IPS-NIHi7 (cell line): Measurements from ENCODE around the gene P2RY8.
"Not testable (repeated sequence)": the region's sequence is repeated elsewhere in the genome, so short reads cannot be mapped to it uniquely, and the experiment has no call there.

ENCODE experiments used
- DNase-seq: peaks from one replicate; pipeline ENCODE4 v3.0.0; 2012; ENCODE audit warnings: mixed read lengths; ENCODE audit errors: extremely low spot score

Gene P2RY8

GRCh38 chrX:1537031-1537715 is at the start of gene P2RY8:
Gene P2RY8 (minus strand): TSS chrX:1537185. CDS start chrX:1466558, 70,627 bp downstream.
- no peak for DNase-seq

GRCh38 chrX:1584237-1585011 is 47.4 kb upstream of the P2RY8 start:
- DNase-seq, result no peak

GRCh38 chrX:1582686-1583437 is 45.9 kb upstream of the P2RY8 start:
- DNase-seq, result no peak

GRCh38 chrX:1581132-1581531 is 44.1 kb upstream of the P2RY8 start:
- peak; percentile 66 for DNase-seq

- DNase-seq, result no peak
Measured at GRCh38 chrX:1578511-1579173, 41.7 kb upstream of the P2RY8 start.

GRCh38 chrX:1577845-1578244 is 40.9 kb upstream of the P2RY8 start:
- no peak for DNase-seq

- no peak for DNase-seq
Measured at GRCh38 chrX:1576201-1576992, 39.4 kb upstream of the P2RY8 start.

- not testable (repeated sequence) for DNase-seq
Measured at GRCh38 chrX:1574181-1574580, 37.2 kb upstream of the P2RY8 start.

GRCh38 chrX:1564750-1565683 is 28.0 kb upstream of the P2RY8 start:
- DNase-seq, result no peak

- DNase-seq, result not testable (repeated sequence)
Measured at GRCh38 chrX:1564077-1564476, 27.1 kb upstream of the P2RY8 start.

- no peak for DNase-seq
Measured at GRCh38 chrX:1561164-1561563, 24.2 kb upstream of the P2RY8 start.

- no peak for DNase-seq
Measured at GRCh38 chrX:1558761-1559468, 21.9 kb upstream of the P2RY8 start.

GRCh38 chrX:1557442-1557841 is 20.5 kb upstream of the P2RY8 start:
- not testable (repeated sequence) for DNase-seq

- no peak for DNase-seq
Measured at GRCh38 chrX:1555370-1555769, 18.4 kb upstream of the P2RY8 start.

- DNase-seq, result no peak
Measured at GRCh38 chrX:1554469-1555210, 17.7 kb upstream of the P2RY8 start.

- DNase-seq, result no peak
Measured at GRCh38 chrX:1551959-1552546, 15.1 kb upstream of the P2RY8 start.

- DNase-seq, result no peak
Measured at GRCh38 chrX:1546691-1547251, 9.8 kb upstream of the P2RY8 start.
